Stimulated activated CD4-positive, alpha-beta T cell treated with anti-CD3 and anti-CD28 coated beads, TNF-alpha, amount 100 ng/mL, for 24 hours (primary cell): ENCODE measurements around the gene ALDH1A3.

Experiments used
- DNase-seq, 3 experiments: peaks; one replicate each; pipeline ENCODE4 v3.0.0-alpha.2; 2020; ENCODE audit warnings: low read depth in 3 of 3

Gene ALDH1A3

GRCh38 chr15:100881573-100882336 is 2.1 kb downstream of the ALDH1A3 start:
- DNase-seq = no peak

GRCh38 chr15:100885116-100885515 is 5.5 kb downstream of the ALDH1A3 start:
- DNase-seq = no peak

GRCh38 chr15:100885811-100886210 is 6.2 kb downstream of the ALDH1A3 start:
- DNase-seq = no peak

- DNase-seq = no peak
Observed at GRCh38 chr15:100887211-100887913, 7.7 kb downstream of the ALDH1A3 start.

GRCh38 chr15:100889385-100890050 is 9.9 kb downstream of the ALDH1A3 start:
- DNase-seq = no peak

- no peak for DNase-seq
Observed at GRCh38 chr15:100890051-100890720, 10.6 kb downstream of the ALDH1A3 start.

GRCh38 chr15:100890850-100891249 is 11.2 kb downstream of the ALDH1A3 start:
- no peak for DNase-seq

GRCh38 chr15:100891307-100892012 is 11.8 kb downstream of the ALDH1A3 start:
- DNase-seq = no peak

GRCh38 chr15:100892013-100892355 is 12.4 kb downstream of the ALDH1A3 start:
- no peak for DNase-seq

GRCh38 chr15:100893261-100893963 is 13.8 kb downstream of the ALDH1A3 start:
- DNase-seq = no peak

GRCh38 chr15:100893964-100894295 is 14.3 kb downstream of the ALDH1A3 start:
- DNase-seq = no peak

- no peak for DNase-seq
Observed at GRCh38 chr15:100895721-100896120, 16.1 kb downstream of the ALDH1A3 start.

- no peak for DNase-seq
Observed at GRCh38 chr15:100897221-100898151, 17.9 kb downstream of the ALDH1A3 start.

- DNase-seq = no peak
Observed at GRCh38 chr15:100898152-100898490, 18.5 kb downstream of the ALDH1A3 start.

- DNase-seq = no peak
Observed at GRCh38 chr15:100898661-100899462, 19.2 kb downstream of the ALDH1A3 start.

GRCh38 chr15:100899601-100900000 is 20.0 kb downstream of the ALDH1A3 start:
- DNase-seq = no peak

- no peak for DNase-seq
Observed at GRCh38 chr15:100900136-100900794, 20.6 kb downstream of the ALDH1A3 start.

GRCh38 chr15:100900795-100901169 is 21.2 kb downstream of the ALDH1A3 start:
- DNase-seq = no peak

- DNase-seq = no peak
Observed at GRCh38 chr15:100901296-100901695, 21.7 kb downstream of the ALDH1A3 start.
